Neural cell (in vitro differentiated cells): Measurements from ENCODE around the gene PGBD1. TPM values are rescaled to one million over a fixed set of nuclear protein-coding genes. Genes with fewer than 3 reads are reported as not detected.
"Not testable (repeated sequence)": the region's sequence is repeated elsewhere in the genome, so short reads cannot be mapped to it uniquely, and the experiment has no call there.

ENCODE experiments used
- H2AFZ ChIP-seq: fragments of 200-600, 300-800 bp; sonication (generic), shearing (Covaris generic); 2 replicates; pipeline ENCODE4 v1.6.0; 2014; ENCODE audit warnings: low read depth, mild to moderate bottlenecking, antibody characterized with exemption, low read length, moderate library complexity
- H3F3A ChIP-seq: fragments of 200-600 bp; shearing (Covaris generic); 2 replicates; pipeline ENCODE4 v1.6.1; 2016; ENCODE audit warnings: mild to moderate bottlenecking, moderate library complexity, mixed read lengths, antibody characterized with exemption, low read length; ENCODE audit not compliant: insufficient read depth, poor library complexity, severe bottlenecking
- H3K27ac ChIP-seq: fragments of 200-600, 300-800 bp; sonication (generic), shearing (Covaris generic); 2 replicates; pipeline ENCODE4 v1.5.1; 2014; ENCODE audit warnings: mild to moderate bottlenecking, low read length, moderate library complexity
- H3K27me3 ChIP-seq: fragments of 300-800, 200-600 bp; sonication (generic), shearing (Covaris generic); 2 replicates; pipeline ENCODE4 v1.6.0; 2014; ENCODE audit warnings: mild to moderate bottlenecking, low read depth, low read length, moderate library complexity; ENCODE audit not compliant: insufficient read depth
- H3K36me3 ChIP-seq: fragments of 300-800, 200-600 bp; sonication (generic), shearing (Covaris generic); 2 replicates; pipeline ENCODE4 v1.5.1; 2014; ENCODE audit warnings: mild to moderate bottlenecking, antibody characterized with exemption, low read length, moderate library complexity; ENCODE audit not compliant: insufficient read depth
- H3K4me2 ChIP-seq: fragments of 300-800, 200-600 bp; sonication (generic), shearing (Covaris generic); 2 replicates; pipeline ENCODE4 v1.6.0; 2014; ENCODE audit warnings: mild to moderate bottlenecking, low read length
- H3K4me3 ChIP-seq: fragments of 300-800, 200-600 bp; sonication (generic), shearing (Covaris generic); 2 replicates; pipeline ENCODE4 v1.5.1; 2014; ENCODE audit warnings: mild to moderate bottlenecking, low read length, moderate library complexity
- H3K79me2 ChIP-seq: fragments of 200-600 bp; shearing (Covaris generic); replicated peaks from 2 replicates; pipeline ENCODE4 v1.6.0; 2014; ENCODE audit warnings: mild to moderate bottlenecking, low read length, moderate library complexity; ENCODE audit not compliant: insufficient read depth
- H3K9ac ChIP-seq: fragments of 300-800, 200-600 bp; sonication (generic), shearing (Covaris generic); 2 replicates; pipeline ENCODE4 v1.6.1; 2016; ENCODE audit warnings: mild to moderate bottlenecking, low read length, mixed read lengths
- H3K9me2 ChIP-seq: fragments of 200-600 bp; shearing (Covaris generic); 2 replicates; pipeline ENCODE4 v1.6.1; 2016; ENCODE audit warnings: mild to moderate bottlenecking, low read length, mixed read lengths; ENCODE audit not compliant: insufficient read depth
- H3K9me3 ChIP-seq: fragments of 200-600, 300-800 bp; sonication (generic), shearing (Covaris generic); 2 replicates; pipeline ENCODE4 v1.6.1; 2016; ENCODE audit warnings: mild to moderate bottlenecking, mixed run types, low read length, moderate library complexity, mixed read lengths
- H4K20me1 ChIP-seq: fragments of 200-600 bp; shearing (Covaris generic); 2 replicates; pipeline ENCODE4 v1.6.1; 2016; ENCODE audit warnings: mild to moderate bottlenecking, mixed run types; ENCODE audit not compliant: insufficient read depth
- EP300 ChIP-seq: fragments of 450-650 bp; conservative IDR thresholded peaks from 2 replicates; pipeline ENCODE4 v1.6.1; 2014; ENCODE audit warnings: antibody characterized with exemption, mild to moderate bottlenecking, moderate library complexity; ENCODE audit not compliant: poor library complexity, severe bottlenecking
- EZH2 ChIP-seq: fragments of 200-600, 300-800 bp; shearing (Covaris generic), sonication (generic); IDR thresholded peaks from 2 replicates; pipeline ENCODE4 v1.6.1; 2014; ENCODE audit warnings: antibody characterized with exemption, low read length, borderline replicate concordance, mild to moderate bottlenecking; ENCODE audit not compliant: insufficient read depth, poor library complexity, severe bottlenecking
- MXI1 ChIP-seq: fragments of 450-650 bp; conservative IDR thresholded peaks from 2 replicates; pipeline ENCODE4 v1.6.1; 2014; ENCODE audit warnings: antibody characterized with exemption, mild to moderate bottlenecking; ENCODE audit not compliant: poor library complexity, severe bottlenecking
- POLR2AphosphoS5 ChIP-seq: IDR thresholded peaks from 2 replicates; pipeline ENCODE4 v1.6.1; 2012
- RAD21 ChIP-seq: fragments of 450-650 bp; conservative IDR thresholded peaks from 2 replicates; pipeline ENCODE4 v1.6.1; 2014; ENCODE audit warnings: antibody characterized with exemption, mild to moderate bottlenecking, moderate library complexity
- REST ChIP-seq: IDR thresholded peaks from 2 replicates; pipeline ENCODE4 v1.6.1; 2012; ENCODE audit warnings: borderline replicate concordance
- SMC3 ChIP-seq: fragments of 450-650 bp; conservative IDR thresholded peaks from 2 replicates; pipeline ENCODE4 v1.6.1; 2014; ENCODE audit warnings: antibody characterized with exemption, mild to moderate bottlenecking, moderate library complexity; ENCODE audit not compliant: poor library complexity
- TAF1 ChIP-seq: IDR thresholded peaks from 2 replicates; pipeline ENCODE4 v1.6.1; 2012; ENCODE audit warnings: low read depth
- polyA plus RNA-seq: library from polyadenylated mRNA; depleted of rRNA; stranded (reverse); fragments of >200 nt; gene quantifications from 2 replicates; pipeline ENCODE4 v1.2.3, GENCODE V29; 2014
- TF ChIP-seq, protein P1 (sequence below): fragments of 450-650 bp; IDR thresholded peaks from 2 replicates; pipeline ENCODE4 v1.5.1; 2014; ENCODE audit warnings: antibody characterized with exemption, mild to moderate bottlenecking, moderate library complexity; ENCODE audit not compliant: poor library complexity, severe bottlenecking

PGBD1 gene
- polyA plus RNA-seq, 1 donor from 2014 or later, result 32.3 TPM

GRCh38 chr6:28303570-28303969 is 22.2 kb downstream of the PGBD1 start:
- no peak overlapping the region for H3K9ac ChIP-seq
- no peaks in the 10 kb centered on the region for H3F3A ChIP-seq
- H3K27ac ChIP-seq, result no peak overlapping the region
- no peaks in the 10 kb centered on the region for H3K79me2 ChIP-seq
- TF ChIP-seq TAF1, result no peak
- TF ChIP-seq POLR2AphosphoS5, result no peak
- no peak for TF ChIP-seq REST
- no peak for TF ChIP-seq EZH2
- no peak for TF ChIP-seq RAD21
- TF ChIP-seq, protein P1, sequence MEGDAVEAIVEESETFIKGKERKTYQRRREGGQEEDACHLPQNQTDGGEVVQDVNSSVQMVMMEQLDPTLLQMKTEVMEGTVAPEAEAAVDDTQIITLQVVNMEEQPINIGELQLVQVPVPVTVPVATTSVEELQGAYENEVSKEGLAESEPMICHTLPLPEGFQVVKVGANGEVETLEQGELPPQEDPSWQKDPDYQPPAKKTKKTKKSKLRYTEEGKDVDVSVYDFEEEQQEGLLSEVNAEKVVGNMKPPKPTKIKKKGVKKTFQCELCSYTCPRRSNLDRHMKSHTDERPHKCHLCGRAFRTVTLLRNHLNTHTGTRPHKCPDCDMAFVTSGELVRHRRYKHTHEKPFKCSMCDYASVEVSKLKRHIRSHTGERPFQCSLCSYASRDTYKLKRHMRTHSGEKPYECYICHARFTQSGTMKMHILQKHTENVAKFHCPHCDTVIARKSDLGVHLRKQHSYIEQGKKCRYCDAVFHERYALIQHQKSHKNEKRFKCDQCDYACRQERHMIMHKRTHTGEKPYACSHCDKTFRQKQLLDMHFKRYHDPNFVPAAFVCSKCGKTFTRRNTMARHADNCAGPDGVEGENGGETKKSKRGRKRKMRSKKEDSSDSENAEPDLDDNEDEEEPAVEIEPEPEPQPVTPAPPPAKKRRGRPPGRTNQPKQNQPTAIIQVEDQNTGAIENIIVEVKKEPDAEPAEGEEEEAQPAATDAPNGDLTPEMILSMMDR, result no peak
- TF ChIP-seq EP300, result no peak
- TF ChIP-seq SMC3, result no peak
- TF ChIP-seq MXI1, result no peak
- H3K4me2 ChIP-seq, result no peak overlapping the region
- no peaks in the 10 kb centered on the region for H3K9me2 ChIP-seq
- H3K4me3 ChIP-seq, result no peak overlapping the region
- no peaks in the 10 kb centered on the region for H3K27me3 ChIP-seq
- no peaks in the 10 kb centered on the region for H3K36me3 ChIP-seq
- no peaks in the 10 kb centered on the region for H3K9me3 ChIP-seq
- H2AFZ ChIP-seq, result no peak overlapping the region
- H4K20me1 ChIP-seq, result no peaks in the 10 kb centered on the region

- H2AFZ ChIP-seq, H3K4me2 ChIP-seq, H3F3A ChIP-seq, H4K20me1 ChIP-seq, H3K79me2 ChIP-seq, H3K9me2 ChIP-seq, H3K27ac ChIP-seq, H3K36me3 ChIP-seq, H3K9ac ChIP-seq, H3K4me3 ChIP-seq, H3K9me3 ChIP-seq, H3K27me3 ChIP-seq: not testable (repeated sequence)
Measured at GRCh38 chr6:28306363-28306762, 25.0 kb downstream of the PGBD1 start.

- H3K9ac ChIP-seq, result no peak overlapping the region
- no peak overlapping the region for H2AFZ ChIP-seq
- no peaks in the 10 kb centered on the region for H3K36me3 ChIP-seq
- TF ChIP-seq, protein P1, result no peak
- TF ChIP-seq REST (no peak), EZH2 (no peak), MXI1 (no peak)
- H3F3A ChIP-seq, result no peaks in the 10 kb centered on the region
- no peaks in the 10 kb centered on the region for H3K79me2 ChIP-seq
- H4K20me1 ChIP-seq, result no peaks in the 10 kb centered on the region
- H3K27me3 ChIP-seq, result no peaks in the 10 kb centered on the region
- no peak overlapping the region for H3K4me3 ChIP-seq
- no peaks in the 10 kb centered on the region for H3K9me2 ChIP-seq
- no peaks in the 10 kb centered on the region for H3K9me3 ChIP-seq
- H3K27ac ChIP-seq, result no peak overlapping the region
- no peak overlapping the region for H3K4me2 ChIP-seq
Measured at GRCh38 chr6:28311139-28311823, 29.9 kb downstream of the PGBD1 start.
